HEK293T (cell line): ENCODE measurements around the gene UCHL3.

ENCODE experiments used
- ARNT ChIP-seq: fragments of 450-650 bp; IDR thresholded peaks from 2 replicates; pipeline ENCODE4 v1.6.1; 2017; ENCODE audit warnings: mild to moderate bottlenecking
- BHLHE40 ChIP-seq: fragments of 450-650 bp; IDR thresholded peaks from 2 replicates; pipeline ENCODE4 v1.6.1; 2016; ENCODE audit warnings: mild to moderate bottlenecking, moderate library complexity, borderline replicate concordance
- ELF4 ChIP-seq: fragments of 450-650 bp; IDR thresholded peaks from 2 replicates; pipeline ENCODE4 v1.6.1; 2017; ENCODE audit warnings: antibody characterized with exemption
- LEF1 ChIP-seq: fragments of 450-650 bp; IDR thresholded peaks from 2 replicates; pipeline ENCODE4 v1.6.1; 2017; ENCODE audit warnings: mild to moderate bottlenecking, borderline replicate concordance
- SP1 ChIP-seq: fragments of 450-650 bp; IDR thresholded peaks from 2 replicates; pipeline ENCODE4 v1.6.1; 2017
- TARDBP ChIP-seq: fragments of 450-650 bp; IDR thresholded peaks from 2 replicates; pipeline ENCODE4 v1.6.1; 2016
- ZNF384 ChIP-seq: fragments of 450-650 bp; IDR thresholded peaks from 2 replicates; pipeline ENCODE4 v1.6.1; 2016

GRCh38 chr13:75507027-75508001, 42.3 kb upstream of the UCHL3 start:
- no peak for TF ChIP-seq TARDBP
- TF ChIP-seq SP1, result no peak
- TF ChIP-seq ZNF384, result no peak
- TF ChIP-seq ARNT, result no peak
- TF ChIP-seq ELF4, result no peak
- TF ChIP-seq BHLHE40, result no peak
- no peak for TF ChIP-seq LEF1
